Measurements from ENCODE around the gene ARHGEF19. TPM values are rescaled to one million over a fixed set of nuclear protein-coding genes. Genes with fewer than 3 reads are reported as not detected.

ARHGEF19 gene
- total and polyA plus RNA-seq, 2 of the 13 experiments (the other 11 are each of a cell fraction or from before 2014, with no cell fraction given), result 1.7 to 1.8 TPM

DNA sequence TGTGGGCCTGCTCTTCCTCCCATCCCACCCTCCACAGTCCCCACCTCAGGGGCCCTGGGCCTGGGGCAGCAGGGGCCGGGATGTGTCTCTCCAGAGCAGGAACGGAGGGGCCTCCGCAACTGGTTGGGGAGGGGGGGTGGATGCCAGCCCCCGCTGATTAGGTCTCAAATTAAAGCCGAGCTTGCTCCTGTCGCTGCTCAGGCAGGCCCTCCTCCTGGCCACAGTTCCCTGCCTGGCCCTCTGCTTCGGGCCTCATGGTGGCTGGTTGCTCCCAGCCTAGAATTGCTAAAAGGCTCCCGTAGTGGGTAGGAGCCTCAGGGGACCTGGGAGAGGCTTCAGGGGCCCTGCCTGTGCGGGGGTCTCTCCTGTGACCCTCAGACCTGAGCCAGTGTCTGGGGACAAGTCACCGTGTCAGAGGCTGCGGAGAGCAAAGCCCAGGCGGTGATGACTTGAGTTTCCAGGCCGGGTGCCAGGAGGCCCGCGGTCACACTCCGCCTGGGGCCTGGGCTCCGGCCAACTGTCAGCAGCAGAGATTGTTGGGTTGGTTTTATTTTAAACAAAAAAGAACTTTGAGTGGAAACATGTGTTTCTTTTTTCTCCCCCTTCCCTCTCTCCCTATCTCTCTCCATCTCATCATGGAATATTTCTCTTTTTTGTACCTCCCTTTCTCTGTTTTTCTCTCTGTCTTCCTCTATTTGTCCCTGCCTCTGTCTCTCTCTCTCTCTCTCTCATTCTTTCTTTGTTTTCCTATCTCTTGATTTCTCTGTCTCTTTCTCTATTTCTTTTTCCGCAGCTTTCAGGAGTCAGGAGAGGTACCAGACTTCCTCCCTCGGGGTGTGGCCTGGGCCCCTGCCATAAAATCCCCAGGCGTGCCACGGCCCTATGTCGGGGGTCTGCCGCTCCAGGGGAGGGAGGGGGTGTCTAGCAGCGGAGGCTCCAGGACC, 36.6 kb downstream of the ARHGEF19 start (continued):
- TF ChIP-seq, protein P1, sequence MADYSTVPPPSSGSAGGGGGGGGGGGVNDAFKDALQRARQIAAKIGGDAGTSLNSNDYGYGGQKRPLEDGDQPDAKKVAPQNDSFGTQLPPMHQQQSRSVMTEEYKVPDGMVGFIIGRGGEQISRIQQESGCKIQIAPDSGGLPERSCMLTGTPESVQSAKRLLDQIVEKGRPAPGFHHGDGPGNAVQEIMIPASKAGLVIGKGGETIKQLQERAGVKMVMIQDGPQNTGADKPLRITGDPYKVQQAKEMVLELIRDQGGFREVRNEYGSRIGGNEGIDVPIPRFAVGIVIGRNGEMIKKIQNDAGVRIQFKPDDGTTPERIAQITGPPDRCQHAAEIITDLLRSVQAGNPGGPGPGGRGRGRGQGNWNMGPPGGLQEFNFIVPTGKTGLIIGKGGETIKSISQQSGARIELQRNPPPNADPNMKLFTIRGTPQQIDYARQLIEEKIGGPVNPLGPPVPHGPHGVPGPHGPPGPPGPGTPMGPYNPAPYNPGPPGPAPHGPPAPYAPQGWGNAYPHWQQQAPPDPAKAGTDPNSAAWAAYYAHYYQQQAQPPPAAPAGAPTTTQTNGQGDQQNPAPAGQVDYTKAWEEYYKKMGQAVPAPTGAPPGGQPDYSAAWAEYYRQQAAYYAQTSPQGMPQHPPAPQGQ (CRISPR knock-in tag; IDR thresholded peaks at IDR 0.05; ENCODE audit: borderline replicate concordance), result no peak
- TF ChIP-seq POLR2A (IDR thresholded peaks at IDR 0.05; ENCODE audit: insufficient read depth in 1 of 2, low read depth in 2 of 2, low read length in 2 of 2) (peak in 1 of 2 experiments; percentile 32; a peak in 2 of 4 replicates), ZNF629 (CRISPR knock-in tag; conservative IDR thresholded peaks at IDR 0.05) (no peak), ZNF276 (CRISPR knock-in tag; IDR thresholded peaks at IDR 0.05; ENCODE audit: low read depth) (no peak), ZNF230 (CRISPR knock-in tag; IDR thresholded peaks at IDR 0.05) (no peak), MEIS2 (CRISPR knock-in tag; IDR thresholded peaks at IDR 0.05) (0 out of 2 replicates have a peak, but pooled peaks have one; percentile 31), MLLT10 (CRISPR knock-in tag; IDR thresholded peaks at IDR 0.05) (no peak), MAF1 (CRISPR knock-in tag; IDR thresholded peaks at IDR 0.05; ENCODE audit: borderline replicate concordance) (no peak), SP5 (CRISPR knock-in tag; IDR thresholded peaks at IDR 0.05; ENCODE audit: borderline replicate concordance, low read depth) (no peak), MTERF4 (CRISPR knock-in tag; IDR thresholded peaks at IDR 0.05) (peak; percentile 47; the same call in 1 of the 2 replicates), SMYD3 (CRISPR knock-in tag; IDR thresholded peaks at IDR 0.05) (no peak), LRRFIP1 (CRISPR knock-in tag; conservative IDR thresholded peaks at IDR 0.05) (no peak), TARDBP (CRISPR knock-in tag; IDR thresholded peaks at IDR 0.05) (no peak), HDAC1 (CRISPR knock-in tag; IDR thresholded peaks at IDR 0.05) (peak; percentile 7; the same call in 1 of the 2 replicates), SIX4 (CRISPR knock-in tag; IDR thresholded peaks at IDR 0.05) (no peak), MIER2 (CRISPR knock-in tag; IDR thresholded peaks at IDR 0.05) (no peak), HMG20B (CRISPR knock-in tag; conservative IDR thresholded peaks at IDR 0.05) (no peak), ADNP (CRISPR knock-in tag; IDR thresholded peaks at IDR 0.05) (no peak), CEBPB (IDR thresholded peaks at IDR 0.05; ENCODE audit: borderline replicate concordance, low read depth, low read length) (no peak), SMC3 (IDR thresholded peaks at IDR 0.05; ENCODE audit: low read length) (no peak)
- TF ChIP-seq, protein P2, sequence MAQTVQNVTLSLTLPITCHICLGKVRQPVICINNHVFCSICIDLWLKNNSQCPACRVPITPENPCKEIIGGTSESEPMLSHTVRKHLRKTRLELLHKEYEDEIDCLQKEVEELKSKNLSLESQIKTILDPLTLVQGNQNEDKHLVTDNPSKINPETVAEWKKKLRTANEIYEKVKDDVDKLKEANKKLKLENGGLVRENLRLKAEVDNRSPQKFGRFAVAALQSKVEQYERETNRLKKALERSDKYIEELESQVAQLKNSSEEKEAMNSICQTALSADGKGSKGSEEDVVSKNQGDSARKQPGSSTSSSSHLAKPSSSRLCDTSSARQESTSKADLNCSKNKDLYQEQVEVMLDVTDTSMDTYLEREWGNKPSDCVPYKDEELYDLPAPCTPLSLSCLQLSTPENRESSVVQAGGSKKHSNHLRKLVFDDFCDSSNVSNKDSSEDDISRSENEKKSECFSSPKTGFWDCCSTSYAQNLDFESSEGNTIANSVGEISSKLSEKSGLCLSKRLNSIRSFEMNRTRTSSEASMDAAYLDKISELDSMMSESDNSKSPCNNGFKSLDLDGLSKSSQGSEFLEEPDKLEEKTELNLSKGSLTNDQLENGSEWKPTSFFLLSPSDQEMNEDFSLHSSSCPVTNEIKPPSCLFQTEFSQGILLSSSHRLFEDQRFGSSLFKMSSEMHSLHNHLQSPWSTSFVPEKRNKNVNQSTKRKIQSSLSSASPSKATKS (CRISPR knock-in tag; IDR thresholded peaks at IDR 0.05), result no peak

Measured in HepG2 (cell line).